NCI-H1694 treated with DMSO at 0.1 percent for 48 hours (cell line): Measurements from ENCODE around the gene SAMD13.

Source experiments
- DNase-seq: peaks from one replicate; lab custom pipeline; 2025; lab: John Stamatoyannopoulos, UW

Gene SAMD13

GRCh38 chr1:84373436-84374141 is 72.1 kb downstream of the SAMD13 start:
- DNase-seq: no peak

- no peak for DNase-seq
Observed at GRCh38 chr1:84374991-84375696, 73.6 kb downstream of the SAMD13 start.

DNA sequence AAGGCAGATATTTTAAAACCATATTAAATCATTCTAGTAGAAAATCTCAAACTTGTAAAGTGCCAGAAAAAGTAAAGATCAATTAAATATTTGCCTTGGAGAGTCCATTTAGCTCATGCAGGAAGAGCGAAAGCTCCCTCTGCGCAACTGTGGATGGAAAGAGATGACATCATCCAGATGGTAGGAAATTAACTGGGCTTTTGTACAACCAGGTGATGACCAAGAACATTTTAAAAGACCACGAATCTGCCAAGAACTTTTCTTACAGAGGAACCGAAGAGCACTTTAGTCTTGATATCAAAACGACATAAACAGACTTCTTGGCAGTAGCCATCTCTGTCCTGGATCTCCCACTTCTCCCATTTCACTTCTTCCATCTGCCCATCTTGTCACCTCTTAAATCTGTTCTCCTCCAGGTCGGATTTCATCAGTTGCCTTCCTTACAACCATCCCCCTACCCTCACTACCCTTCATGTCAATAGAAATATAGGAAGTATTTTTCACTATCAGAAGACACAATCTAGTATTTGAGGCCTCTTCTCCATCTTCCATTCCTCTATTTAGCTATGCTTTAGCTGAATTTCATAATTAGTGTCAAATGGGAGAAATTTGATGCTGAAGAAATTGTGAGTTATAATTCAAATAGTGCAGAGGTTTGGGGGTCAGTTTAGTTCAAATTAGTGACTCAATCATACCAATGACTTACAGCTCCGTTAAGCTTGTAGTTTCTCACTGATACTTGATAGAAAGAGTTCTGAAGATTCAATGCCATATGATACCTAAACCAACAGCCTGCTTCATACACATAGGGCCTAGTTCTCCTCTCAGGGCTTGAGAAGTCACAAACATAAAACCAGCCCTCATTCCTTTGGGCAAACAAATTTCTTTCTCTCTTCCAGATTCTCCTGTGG is 74.7 kb downstream of the SAMD13 start:
- no peak for DNase-seq

DNA sequence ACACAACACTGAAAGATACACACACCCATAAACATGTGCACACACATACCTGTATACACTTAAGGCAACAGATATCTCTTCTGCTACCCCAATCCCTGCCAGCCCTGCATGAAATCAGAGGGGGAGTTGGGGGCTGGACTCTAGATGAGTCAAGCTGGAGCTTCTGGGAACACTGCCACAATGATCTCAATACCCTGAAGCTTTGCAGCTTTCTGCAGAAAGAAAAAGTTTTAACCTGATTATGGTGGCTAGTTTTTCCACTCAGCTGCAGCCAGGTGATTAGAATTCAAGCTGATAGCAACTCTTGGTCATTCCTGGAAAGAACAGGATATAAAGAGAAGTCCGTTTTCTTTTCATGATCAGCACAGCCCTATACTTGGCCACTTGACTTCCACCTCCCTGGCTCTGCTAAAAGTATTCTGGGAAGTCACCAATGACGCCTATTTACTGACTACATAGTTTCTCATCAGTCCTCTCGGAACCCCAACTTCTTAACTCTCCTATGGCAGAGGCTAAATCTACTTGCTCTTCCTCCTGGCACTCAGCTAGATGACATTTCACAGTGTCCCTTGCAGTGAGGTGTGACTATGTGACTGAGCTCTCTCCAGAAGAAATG is 76.1 kb downstream of the SAMD13 start:
- DNase-seq: no peak

- DNase-seq: no peak
Observed at GRCh38 chr1:84379138-84379916, 77.8 kb downstream of the SAMD13 start.

DNA sequence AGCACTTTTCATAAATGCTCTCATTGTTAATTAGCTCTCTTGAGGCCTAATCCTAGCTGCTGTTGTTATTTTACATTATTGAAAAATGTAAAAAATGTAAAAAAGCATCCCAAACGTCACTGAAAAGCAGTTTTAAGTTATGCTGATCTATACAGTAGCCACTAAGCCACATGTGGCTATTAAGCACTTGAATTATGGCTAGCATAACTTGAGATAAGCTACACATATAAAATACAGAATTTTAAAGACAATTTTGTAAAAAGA is 78.3 kb downstream of the SAMD13 start:
- DNase-seq: no peak

- DNase-seq: no peak
Observed at GRCh38 chr1:84382127-84382526, 80.6 kb downstream of the SAMD13 start.

DNA sequence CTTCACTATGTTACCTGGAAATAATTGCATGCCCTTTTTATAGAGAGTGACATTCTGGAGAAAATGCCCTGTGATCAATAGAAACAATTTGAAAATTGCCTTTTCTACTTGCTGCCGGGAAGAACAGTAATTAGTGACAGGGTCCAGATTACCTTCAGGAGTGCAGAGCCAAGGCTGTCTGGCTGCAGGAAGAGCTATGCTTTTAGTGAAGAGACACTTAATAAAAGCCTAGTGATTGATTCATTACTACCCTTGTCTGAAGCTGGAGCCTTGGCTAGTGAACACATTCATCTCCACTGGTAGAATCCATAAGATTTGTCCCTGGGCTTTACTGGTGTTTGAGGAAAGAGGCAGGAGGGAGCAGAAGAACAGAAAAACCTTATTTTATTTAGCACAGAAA is 83.8 kb downstream of the SAMD13 start:
- no peak for DNase-seq

GRCh38 chr1:84386716-84387479 is 85.4 kb downstream of the SAMD13 start:
- DNase-seq: no peak

- DNase-seq: no peak
Observed at GRCh38 chr1:84387480-84388163, 86.1 kb downstream of the SAMD13 start.

- no peak for DNase-seq
Observed at GRCh38 chr1:84390226-84390625, 88.7 kb downstream of the SAMD13 start.

DNA sequence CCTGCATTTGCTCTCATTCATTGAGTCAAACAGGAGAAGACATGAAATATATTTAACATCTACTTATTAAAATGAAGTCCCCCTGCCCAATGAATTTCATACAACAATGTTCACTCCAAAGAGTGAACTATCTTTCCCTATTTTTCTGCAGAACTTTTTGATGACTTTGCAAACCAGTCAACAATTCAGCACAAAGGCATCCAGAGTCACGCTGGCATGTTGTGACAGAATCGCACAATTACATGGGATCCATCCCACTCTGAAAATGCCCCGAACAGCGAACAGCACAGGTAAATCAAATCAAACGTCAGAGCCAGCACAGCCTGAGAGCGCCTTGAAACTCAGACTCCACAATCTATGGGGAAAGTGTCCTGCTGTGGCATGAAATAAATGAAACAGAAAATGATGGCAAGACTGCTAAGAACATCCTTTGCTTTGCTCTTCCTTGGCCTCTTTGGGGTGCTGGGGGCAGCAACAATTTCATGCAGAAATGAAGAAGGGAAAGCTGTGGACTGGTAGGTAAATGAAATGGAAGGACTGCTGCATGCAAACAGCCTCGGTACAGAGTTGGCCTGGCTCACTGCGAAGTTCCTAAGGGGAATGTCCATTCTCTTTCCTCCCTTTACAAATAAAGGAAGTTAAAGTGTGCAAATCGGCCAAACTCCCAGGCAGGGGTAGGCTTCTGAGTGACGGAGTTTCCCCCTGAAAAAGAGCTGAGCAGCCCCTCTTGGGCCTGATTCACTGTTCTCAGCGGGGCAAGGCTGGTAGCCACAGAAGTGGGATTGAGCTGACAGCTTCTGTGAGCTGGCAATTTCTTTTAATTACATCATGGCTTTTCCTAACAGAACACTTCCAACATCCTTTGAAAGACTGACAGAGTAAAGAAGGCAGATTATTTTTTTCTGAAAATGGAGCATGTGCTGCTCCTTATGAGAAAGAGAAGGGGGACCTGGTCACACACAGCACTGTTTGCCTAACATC is 97.0 kb downstream of the SAMD13 start, which contains the start of gene DNASE2B:
Gene DNASE2B, plus strand, starts transcription at position 310 of the 981 bp plus-strand sequence. Its CDS starts 81 bp downstream, at position 391.
- DNase-seq: no peak
